MM.1S (cell line): Measurements from ENCODE around the gene ABHD12.

ENCODE experiments used
- DNase-seq: peaks from one replicate; pipeline ENCODE4 v3.0.0-alpha.2; 2015
- H2AFZ ChIP-seq: fragments of 300-600 bp; sonication (generic); 2 replicates; pipeline ENCODE4 v1.6.0; 2016; ENCODE audit warnings: antibody characterized with exemption, low read length
- H3F3A ChIP-seq: fragments of 300-600 bp; sonication (generic); 2 replicates; pipeline ENCODE4 v1.6.1; 2016; ENCODE audit warnings: mild to moderate bottlenecking, antibody characterized with exemption, low read length, moderate library complexity, mixed read lengths; ENCODE audit not compliant: insufficient read depth
- H3K27ac ChIP-seq: fragments of 300-600 bp; sonication (generic); 2 replicates; pipeline ENCODE4 v1.5.1; 2016; ENCODE audit warnings: mild to moderate bottlenecking, low read length
- H3K27me3 ChIP-seq: fragments of 300-600 bp; sonication (generic); replicated peaks from 2 replicates; pipeline ENCODE4 v1.6.0; 2016; ENCODE audit warnings: low read length; ENCODE audit not compliant: insufficient read depth
- H3K36me3 ChIP-seq: fragments of 300-600 bp; sonication (generic); replicated peaks from 2 replicates; pipeline ENCODE4 v1.6.1; 2016; ENCODE audit warnings: mild to moderate bottlenecking, low read length, mixed read lengths; ENCODE audit not compliant: insufficient read depth
- H3K4me1 ChIP-seq: fragments of 300-600 bp; sonication (generic); 2 replicates; pipeline ENCODE4 v1.6.1; 2016; ENCODE audit warnings: low read length, mixed read lengths
- H3K4me2 ChIP-seq: fragments of 300-600 bp; sonication (generic); 2 replicates; pipeline ENCODE4 v1.6.0; 2016; ENCODE audit warnings: low read depth, low read length
- H3K4me3 ChIP-seq: fragments of 300-600 bp; sonication (generic); 2 replicates; pipeline ENCODE4 v1.5.1; 2016; ENCODE audit warnings: low read length, mixed read lengths
- H3K79me2 ChIP-seq: fragments of 300-600 bp; sonication (generic); 2 replicates; pipeline ENCODE4 v1.6.1; 2016; ENCODE audit warnings: mixed run types, low read length, mixed read lengths
- H3K9ac ChIP-seq: fragments of 300-600 bp; sonication (generic); 2 replicates; pipeline ENCODE4 v1.6.1; 2016; ENCODE audit warnings: low read length, mixed read lengths
- H3K9me2 ChIP-seq: fragments of 300-600 bp; sonication (generic); replicated peaks from 2 replicates; pipeline ENCODE4 v1.6.1; 2016; ENCODE audit warnings: mild to moderate bottlenecking, low read length, mixed read lengths; ENCODE audit not compliant: insufficient read depth
- H3K9me3 ChIP-seq: fragments of 300-600 bp; sonication (generic); replicated peaks from 2 replicates; pipeline ENCODE4 v1.6.1; 2016; ENCODE audit warnings: mild to moderate bottlenecking, low read length, mixed read lengths; ENCODE audit not compliant: insufficient read depth
- H4K20me1 ChIP-seq: fragments of 300-600 bp; sonication (generic); 2 replicates; pipeline ENCODE4 v1.6.1; 2016; ENCODE audit warnings: mild to moderate bottlenecking, low read length, moderate library complexity, mixed read lengths; ENCODE audit not compliant: insufficient read depth
- CTCF ChIP-seq: fragments of 300-600 bp; sonication (generic); IDR thresholded peaks from 2 replicates; pipeline ENCODE4 v1.5.1; 2016; ENCODE audit warnings: antibody characterized with exemption, low read length, mixed read lengths
- EZH2 ChIP-seq: fragments of 300-600 bp; sonication (generic); optimal IDR thresholded peaks from 2 replicates; pipeline ENCODE3; 2017; ENCODE audit warnings: low read depth, mild to moderate bottlenecking, antibody characterized with exemption, low read length, mixed read lengths
- EZH2phosphoT487 ChIP-seq: fragments of 300-600 bp; sonication (generic); IDR thresholded peaks from 2 replicates; pipeline ENCODE4 v1.6.1; 2018; ENCODE audit warnings: antibody characterized with exemption, low read length

Gene ABHD12

DNA sequence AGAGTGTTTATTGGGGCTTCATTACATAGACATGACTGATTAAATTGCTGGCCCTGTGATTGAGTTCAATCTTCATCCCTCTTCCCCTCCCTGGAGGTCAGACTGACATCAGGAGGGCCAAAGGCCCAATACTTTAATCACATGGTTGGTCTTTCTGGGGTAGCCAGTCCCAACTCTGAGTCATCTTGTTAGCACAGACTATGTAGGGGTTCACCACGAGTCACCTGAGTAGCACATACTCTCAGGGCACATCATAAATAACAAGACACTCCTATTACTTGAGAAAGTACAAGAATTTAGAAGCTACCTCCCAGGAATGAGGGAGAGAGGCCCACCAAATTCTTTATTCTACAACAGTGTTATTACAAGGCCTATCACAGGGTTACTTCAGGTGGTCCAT lies 28.1 kb upstream of the ABHD12 start:
- Histone ChIP-seq H3K9me2 (no peaks in the 10 kb centered on the region), H3K27me3 (no peaks in the 10 kb centered on the region), H3K9me3 (no peaks in the 10 kb centered on the region), H3K36me3 (no peaks in the 10 kb centered on the region), H3K9ac (no peak overlapping the region), H3K4me2 (no peak overlapping the region), H3K4me3 (no peak overlapping the region), H3K79me2 (peaks cover 21% of the 10 kb centered on the region), H4K20me1 (no peaks in the 10 kb centered on the region), H3F3A (no peaks in the 10 kb centered on the region), H3K4me1 (no peaks in the 10 kb centered on the region), H2AFZ (no peak overlapping the region), H3K27ac (no peak overlapping the region)
- no peak for DNase-seq
- TF ChIP-seq EZH2 (no peak), CTCF (no peak), EZH2phosphoT487 (no peak)

GRCh38 chr20:25408890-25409289 lies 18.3 kb upstream of the ABHD12 start:
- no peak overlapping the region for H2AFZ ChIP-seq
- H3K4me1 ChIP-seq, result peaks cover 8% of the 10 kb centered on the region; the same call in 1 of the 2 replicates
- TF ChIP-seq CTCF, result no peak
- TF ChIP-seq EZH2phosphoT487, result no peak
- no peak for TF ChIP-seq EZH2
- H3F3A ChIP-seq, result peaks cover 6% of the 10 kb centered on the region; the same call in 1 of the 2 replicates
- peak overlapping the region; percentile 32 for H3K4me2 ChIP-seq
- no peak overlapping the region for H3K27ac ChIP-seq
- H3K36me3 ChIP-seq, result no peaks in the 10 kb centered on the region
- no peak overlapping the region for H3K4me3 ChIP-seq
- H3K27me3 ChIP-seq, result no peaks in the 10 kb centered on the region
- no peak overlapping the region; the same call in 1 of the 2 replicates for H3K9ac ChIP-seq
- no peaks in the 10 kb centered on the region for H3K9me2 ChIP-seq
- no peaks in the 10 kb centered on the region for H3K9me3 ChIP-seq
- no peaks in the 10 kb centered on the region for H4K20me1 ChIP-seq
- H3K79me2 ChIP-seq, result peaks cover 49% of the 10 kb centered on the region
- DNase-seq, result no peak

- Histone ChIP-seq H4K20me1 (no peaks in the 10 kb centered on the region), H3K9ac (peak overlapping the region; percentile 84), H3K27me3 (no peaks in the 10 kb centered on the region), H3K27ac (peak overlapping the region; percentile 68; the same call in 1 of the 2 replicates), H2AFZ (peak overlapping the region; percentile 89), H3K36me3 (no peaks in the 10 kb centered on the region), H3K9me3 (no peaks in the 10 kb centered on the region), H3K4me1 (peaks cover 8% of the 10 kb centered on the region; the same call in 1 of the 2 replicates), H3K9me2 (no peaks in the 10 kb centered on the region), H3K4me3 (peak overlapping the region; percentile 90), H3K79me2 (peaks cover 45% of the 10 kb centered on the region), H3K4me2 (peak overlapping the region; percentile 32), H3F3A (peaks cover 6% of the 10 kb centered on the region; the same call in 1 of the 2 replicates)
- DNase-seq, result no peak
- TF ChIP-seq EZH2 (no peak), EZH2phosphoT487 (no peak), CTCF (no peak)
These were observed 17.5 kb upstream of the ABHD12 start for GRCh38 chr20:25408170-25408547.
